Activated effector memory CD4-positive, alpha-beta T cell treated with anti-CD3 and anti-CD28 coated beads, Interleukin-2, amount 50 U/mL, for 16 hours (primary cell): ENCODE data around the gene DDC.
"Not testable (repeated sequence)": the region's sequence is repeated elsewhere in the genome, so short reads cannot be mapped to it uniquely, and the experiment has no call there.

ENCODE experiments used
- DNase-seq: peaks from one replicate; pipeline ENCODE4 v3.0.0-alpha.2; 2020

The DDC gene

GRCh38 chr7:50479743-50480517 is 85.3 kb downstream of the DDC start:
- no peak for DNase-seq

- no peak for DNase-seq
These were observed 87.6 kb downstream of the DDC start for GRCh38 chr7:50477640-50478039.

GRCh38 chr7:50476953-50477625 is 88.1 kb downstream of the DDC start:
- no peak for DNase-seq

GRCh38 chr7:50475340-50475739 is 89.9 kb downstream of the DDC start:
- no peak for DNase-seq

GRCh38 chr7:50474382-50475160 is 90.6 kb downstream of the DDC start:
- DNase-seq = no peak

- DNase-seq = no peak
These were observed 91.7 kb downstream of the DDC start for GRCh38 chr7:50473531-50473930.

GRCh38 chr7:50472427-50472826 is 92.8 kb downstream of the DDC start:
- DNase-seq = no peak

GRCh38 chr7:50471970-50472369 is 93.2 kb downstream of the DDC start:
- DNase-seq = no peak

GRCh38 chr7:50470250-50471163 is 94.7 kb downstream of the DDC start:
- no peak for DNase-seq

GRCh38 chr7:50469181-50469580 is 96.0 kb downstream of the DDC start:
- no peak for DNase-seq

- peak; percentile 91 for DNase-seq
These were observed 97.2 kb downstream of the DDC start for GRCh38 chr7:50467817-50468610.

- DNase-seq = no peak
These were observed 98.2 kb downstream of the DDC start for GRCh38 chr7:50466815-50467585.

- DNase-seq = no peak
These were observed 102.2 kb downstream of the DDC start for GRCh38 chr7:50463035-50463434.

GRCh38 chr7:50462361-50462760 is 102.8 kb downstream of the DDC start:
- DNase-seq = no peak

GRCh38 chr7:50461695-50462094 is 103.5 kb downstream of the DDC start:
- no peak for DNase-seq

- DNase-seq = not testable (repeated sequence)
These were observed 106.0 kb downstream of the DDC start for GRCh38 chr7:50459183-50459582.

GRCh38 chr7:50458651-50459050 is 106.6 kb downstream of the DDC start:
- DNase-seq = not testable (repeated sequence)

- no peak for DNase-seq
These were observed 108.7 kb downstream of the DDC start for GRCh38 chr7:50456371-50457123.

GRCh38 chr7:50455658-50456057 is 109.5 kb downstream of the DDC start:
- DNase-seq = no peak

- DNase-seq = no peak
These were observed 110.2 kb downstream of the DDC start for GRCh38 chr7:50454968-50455367.
